NCI-H2196 treated with DMSO at 0.1 percent for 48 hours (cell line): ENCODE results near the gene DELE1.

Source experiments
- DNase-seq: peaks from one replicate; lab custom pipeline; 2025; ENCODE audit not compliant: unreplicated experiment; lab: John Stamatoyannopoulos, UW

The DELE1 gene

DNA sequence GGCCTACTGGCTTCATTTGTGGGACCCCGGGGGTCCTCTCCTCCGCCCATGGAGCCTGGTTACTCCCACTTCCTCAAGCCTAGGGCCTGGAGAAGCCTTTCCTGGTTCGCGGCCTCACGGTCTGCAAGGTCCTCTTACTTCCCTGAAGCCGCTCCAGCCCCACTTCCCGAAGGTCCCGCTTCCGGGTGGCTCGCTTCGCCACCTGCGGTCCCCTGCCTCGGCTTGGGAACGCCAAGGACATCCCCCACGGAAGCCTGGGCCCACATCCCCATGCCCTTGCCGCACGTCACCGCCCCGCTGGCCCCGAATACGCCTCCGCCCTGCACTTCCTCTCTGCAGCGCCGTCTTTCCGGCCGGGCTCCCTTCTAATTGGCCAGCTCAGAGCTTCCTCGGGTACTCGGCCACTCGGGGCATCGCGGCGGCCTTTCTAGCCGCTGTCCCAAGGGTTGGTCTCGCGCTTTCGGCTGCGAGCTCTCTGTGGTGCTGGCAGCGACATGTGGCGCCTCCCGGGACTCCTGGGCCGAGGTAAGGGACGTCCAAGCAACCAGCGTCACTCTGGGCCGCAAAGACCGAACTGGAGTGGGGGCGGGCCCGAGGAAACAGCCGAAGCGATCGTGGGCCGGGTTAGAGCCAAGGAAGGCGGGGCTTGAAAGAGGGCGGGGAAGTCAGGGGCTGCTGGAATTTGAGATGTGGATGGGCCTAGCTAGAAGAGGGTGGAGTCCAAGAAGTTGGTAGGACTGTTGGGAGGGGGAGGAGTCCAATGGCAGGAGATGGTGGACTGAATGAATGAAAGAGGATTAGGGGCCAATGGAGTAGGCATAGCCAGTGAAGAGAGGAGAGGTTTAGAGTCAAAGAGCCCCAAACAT lies at the start of gene DELE1:
DELE1 (plus strand) TSS at position 424 of the 866 bp plus-strand sequence; CDS start at position 495, 71 bp downstream.
- peak; percentile 89 for DNase-seq

DNA sequence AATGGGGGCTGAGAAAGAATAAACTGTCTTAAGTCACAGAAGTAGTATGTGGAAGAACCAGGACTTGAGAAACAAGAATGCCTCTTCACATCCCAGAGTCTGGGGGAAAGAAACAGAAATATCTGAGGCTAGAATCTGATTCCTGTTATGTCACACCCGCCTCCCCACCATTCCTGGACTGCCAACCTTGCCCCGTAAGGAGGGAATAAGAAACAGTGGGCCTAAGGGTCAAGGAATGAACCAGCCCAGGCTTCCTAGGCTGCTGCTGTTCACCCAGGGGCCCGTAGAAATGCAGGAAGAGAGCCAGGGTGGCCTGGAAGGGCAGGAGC lies 49.8 kb upstream of the DELE1 start:
- DNase-seq = no peak

- no peak for DNase-seq
Measured at GRCh38 chr5:141874262-141874964, 49.3 kb upstream of the DELE1 start.

- DNase-seq = no peak
Measured at GRCh38 chr5:141875022-141875740, 48.5 kb upstream of the DELE1 start.

GRCh38 chr5:141875795-141876627 lies 47.7 kb upstream of the DELE1 start:
- no peak for DNase-seq

- no peak for DNase-seq
Measured at GRCh38 chr5:141876628-141877355, 46.9 kb upstream of the DELE1 start.

DNA sequence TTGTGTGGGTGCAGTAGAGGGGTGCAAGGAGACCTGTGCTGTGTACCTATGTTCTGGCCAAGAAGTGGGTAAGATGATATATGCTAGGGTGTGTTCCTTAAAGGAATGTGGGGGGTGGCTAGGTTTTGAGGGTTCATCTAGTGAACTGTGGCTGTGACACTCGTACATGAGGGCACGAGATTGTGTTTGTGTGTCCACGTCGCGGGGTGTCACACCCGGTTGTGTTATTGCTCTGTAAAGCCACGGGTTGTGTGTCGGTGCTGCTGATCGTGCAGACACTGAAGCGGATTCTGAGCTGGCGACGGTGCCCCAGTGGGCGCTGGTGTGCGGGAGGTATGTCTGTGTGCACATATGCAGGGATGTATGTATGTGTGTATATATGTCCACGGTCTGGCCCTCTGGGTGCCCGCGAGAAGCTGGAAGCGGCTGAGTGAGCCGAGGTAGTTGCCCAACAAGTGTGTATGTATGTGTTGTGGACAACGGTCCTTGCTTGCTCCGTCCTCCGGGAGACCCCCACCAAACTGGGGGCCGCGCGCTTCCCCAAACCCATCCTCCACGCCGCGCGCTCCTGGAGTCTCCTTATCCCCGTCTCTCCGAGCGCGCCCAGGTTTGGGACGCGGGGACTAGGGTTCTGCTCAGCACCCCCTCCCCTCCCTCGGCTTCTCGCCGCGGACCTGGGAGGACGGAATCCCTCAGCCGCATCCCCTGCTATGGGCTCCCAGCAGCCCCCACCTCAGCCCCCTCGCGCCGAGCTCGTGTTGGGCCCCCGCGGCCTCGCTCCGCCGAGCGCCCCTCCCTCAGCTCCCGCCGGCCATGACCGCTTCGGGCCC lies 46.1 kb upstream of the DELE1 start:
- no peak for DNase-seq

- no peak for DNase-seq
Measured at GRCh38 chr5:141878186-141878710, 45.4 kb upstream of the DELE1 start, which contains the start of gene PCDH1. Gene PCDH1 (minus strand): TSS chr5:141878410. CDS start chr5:141878262, 148 bp downstream.

- peak; percentile 75 for DNase-seq
Measured at GRCh38 chr5:141878711-141879425, 44.8 kb upstream of the DELE1 start.

GRCh38 chr5:141879426-141879759 lies 44.3 kb upstream of the DELE1 start:
- no peak for DNase-seq

DNA sequence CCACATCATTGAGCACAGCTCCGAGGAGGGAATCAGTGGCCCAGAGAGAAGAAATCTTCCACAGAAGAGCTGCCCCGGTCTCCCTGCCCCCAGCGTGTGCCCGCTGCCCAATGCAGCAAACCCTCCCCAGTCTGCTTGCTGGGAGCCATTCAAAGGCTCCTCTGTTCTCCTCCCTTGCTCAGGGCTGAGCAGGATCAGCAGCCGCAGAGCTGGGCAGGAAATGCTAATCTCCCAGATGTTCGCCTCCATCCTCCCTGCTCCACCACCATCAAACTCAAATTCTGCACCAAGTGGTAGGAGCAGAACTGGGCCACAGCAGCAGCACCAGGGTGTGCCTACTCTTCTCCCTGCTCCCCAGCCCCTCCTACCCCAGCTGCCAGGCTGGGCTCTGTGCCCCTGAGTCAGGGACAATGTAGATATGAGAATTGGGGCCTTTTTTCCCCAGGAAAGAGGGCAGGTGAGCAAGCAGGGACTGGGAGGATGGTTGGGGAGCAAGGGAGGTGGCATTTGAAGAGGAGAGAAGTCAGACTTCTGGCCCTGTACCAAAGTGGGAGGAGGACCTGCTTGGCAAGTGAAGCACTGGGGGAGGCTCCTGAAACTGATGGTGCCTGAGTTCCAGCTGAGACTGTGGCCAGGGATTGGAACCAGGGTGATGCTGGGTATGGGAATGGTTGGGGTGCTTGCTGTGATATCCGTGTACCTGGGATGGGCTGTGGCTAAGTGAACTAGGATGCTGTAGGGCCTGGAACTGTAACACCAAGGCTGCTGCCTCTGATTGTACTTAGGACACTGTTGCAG lies 43.5 kb upstream of the DELE1 start:
- no peak for DNase-seq

- DNase-seq = no peak
Measured at GRCh38 chr5:141880961-141881801, 42.5 kb upstream of the DELE1 start.

GRCh38 chr5:141881886-141882285 lies 41.8 kb upstream of the DELE1 start:
- DNase-seq = no peak

DNA sequence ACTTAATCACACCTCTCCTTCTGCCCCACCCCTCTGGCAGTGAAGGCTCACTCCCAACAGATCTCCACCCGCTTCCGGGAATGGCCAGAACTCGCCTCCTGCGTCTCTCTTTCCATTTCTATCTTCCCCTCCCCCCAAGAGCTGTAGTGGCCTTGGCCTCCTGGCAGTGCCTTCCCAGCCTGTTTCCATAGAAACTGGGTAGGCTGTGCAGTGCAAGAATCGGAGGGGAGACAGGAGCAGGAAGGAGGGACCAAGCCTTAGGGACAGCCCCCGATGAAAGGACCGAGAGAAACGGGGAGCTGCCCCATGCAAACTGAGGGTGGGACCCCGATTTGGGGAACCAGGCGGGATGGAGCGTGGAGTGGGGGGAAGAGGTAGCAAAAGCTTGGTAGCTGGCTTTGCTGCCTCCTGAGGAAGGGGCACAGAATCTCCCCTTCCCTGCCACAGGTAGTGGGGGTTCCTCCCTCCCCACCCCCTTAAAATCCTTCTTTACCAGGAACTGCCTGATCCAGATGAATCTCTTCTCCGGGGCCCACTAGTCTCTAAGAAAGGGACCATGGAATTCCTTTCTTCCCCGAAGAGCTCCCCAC lies 41.0 kb upstream of the DELE1 start:
- no peak for DNase-seq

DNA sequence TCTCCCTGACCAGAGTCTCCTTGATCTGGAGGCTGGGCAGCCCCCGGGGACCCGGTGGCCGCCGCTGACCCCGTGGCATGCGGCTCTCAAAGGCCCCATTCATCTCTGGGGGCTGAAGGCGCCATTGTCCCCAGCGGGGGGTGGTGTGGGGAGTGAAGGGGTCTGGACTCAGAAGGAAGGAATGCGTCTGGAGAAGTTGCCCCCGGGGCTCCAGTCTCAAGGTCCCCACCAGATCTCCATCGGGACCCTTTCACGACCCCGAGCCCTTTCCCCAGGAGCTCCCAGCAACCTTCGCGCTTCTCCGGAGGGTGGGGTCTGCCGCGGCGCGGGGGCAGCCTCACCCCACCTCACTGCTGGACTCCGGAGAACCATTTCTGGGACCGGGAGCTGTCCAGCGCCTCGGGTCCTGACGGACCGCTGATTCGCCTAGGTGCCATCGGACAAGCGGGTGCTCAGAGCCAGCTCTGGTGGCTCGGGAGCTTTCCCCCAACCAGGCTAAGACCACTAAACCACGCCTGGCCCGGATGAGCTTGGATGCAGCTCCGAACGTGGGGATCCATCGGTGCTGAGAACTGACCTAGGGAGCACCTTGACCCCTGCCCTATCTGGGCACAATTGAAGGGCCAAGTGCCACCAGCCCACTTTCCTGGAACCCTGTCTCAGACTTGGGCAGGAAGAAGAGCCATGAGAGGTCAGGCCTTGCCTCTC lies 40.3 kb upstream of the DELE1 start:
- DNase-seq = no peak

DNA sequence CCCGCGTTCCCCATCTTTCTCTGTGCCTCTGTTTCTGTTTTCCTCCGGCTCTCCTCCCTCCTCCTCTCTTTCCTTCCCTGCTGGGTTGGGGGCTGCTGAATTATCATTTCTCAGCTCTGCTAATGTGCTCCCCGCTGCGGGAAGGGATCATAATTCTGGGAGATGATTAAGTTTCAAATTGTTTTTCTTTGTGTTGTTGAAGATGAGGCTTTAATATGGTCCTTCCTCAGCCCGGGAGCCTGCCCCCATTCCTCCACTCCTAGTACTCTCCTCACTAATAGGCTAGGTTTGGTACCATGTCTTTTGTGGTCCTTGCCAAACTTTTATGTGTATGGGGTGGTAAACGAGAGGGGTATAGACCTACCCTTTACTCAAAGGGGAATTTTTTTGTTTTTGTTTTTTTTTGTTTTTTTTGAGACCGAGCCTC lies 39.8 kb upstream of the DELE1 start:
- no peak for DNase-seq
